Frontal cortex (tissue), 4 donors: ENCODE data around the gene CLDN11. TPM values are rescaled to one million over a fixed set of nuclear protein-coding genes. Genes with fewer than 3 reads are reported as not detected.
A peak's percentile ranks its signal among the peaks of the same experiment; 100 is the strongest.

Experiments
- DNase-seq, 2 donors: peaks; one replicate each; pipeline ENCODE4 v3.0.0; 2012; ENCODE audit warnings: low spot score in 2 of 2
- FAIRE-seq: peaks from 2 replicates; lab custom pipeline; 2012; peaks lifted over from hg19 to GRCh38; lab: Jason Lieb, UNC
- total RNA-seq: library from RNA; depleted of rRNA; stranded (reverse); fragments of >200 nt; gene quantifications from one replicate; pipeline ENCODE4 v1.2.3, GENCODE V29; 2014
- donor health status: control.
- donor health status: control.
- donor health status: control.

CLDN11 gene
- total RNA-seq, 1 donor from 2014 or later: 13.9 TPM

DNA sequence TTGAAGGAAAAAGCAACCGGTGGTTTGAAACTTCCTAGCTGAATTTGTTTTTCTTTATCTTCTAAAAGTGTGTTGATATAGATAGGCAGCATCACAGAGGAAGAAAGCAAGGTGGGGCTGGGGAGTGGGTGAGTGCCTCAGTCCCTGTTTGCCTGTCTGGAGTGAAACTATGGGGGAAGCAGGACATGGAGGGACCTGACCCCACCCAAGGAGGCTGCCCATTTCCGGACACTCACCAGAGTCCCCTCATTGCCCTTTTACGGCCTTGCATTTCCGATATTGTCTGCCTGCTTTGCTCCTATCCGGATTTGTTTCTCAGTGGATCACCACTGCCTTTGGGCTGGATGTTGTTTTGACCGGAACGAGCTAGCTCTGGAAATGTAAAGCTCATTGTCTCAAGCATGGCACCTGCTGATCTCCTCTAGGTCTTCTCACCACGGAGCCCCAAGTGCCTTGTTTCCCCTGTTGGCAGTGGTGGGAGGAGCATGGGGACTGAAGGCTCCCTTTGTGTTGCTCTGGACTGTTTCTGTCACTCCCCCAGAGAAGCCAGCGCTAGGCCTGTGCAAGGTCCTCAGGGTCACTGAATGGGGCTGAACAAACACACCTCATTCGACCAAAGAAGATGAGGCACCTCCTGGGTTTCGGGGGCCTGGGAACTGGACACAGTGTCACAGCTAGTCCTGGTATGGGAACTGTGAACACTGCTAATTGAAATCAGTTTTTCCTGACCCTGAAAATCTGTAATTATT lies 7.0 kb downstream of the CLDN11 start:
- DNase-seq: no peak
- no peak for FAIRE-seq

GRCh38 chr3:170426240-170426797 lies 7.7 kb downstream of the CLDN11 start:
- DNase-seq: no peak
- no peak for FAIRE-seq

DNA sequence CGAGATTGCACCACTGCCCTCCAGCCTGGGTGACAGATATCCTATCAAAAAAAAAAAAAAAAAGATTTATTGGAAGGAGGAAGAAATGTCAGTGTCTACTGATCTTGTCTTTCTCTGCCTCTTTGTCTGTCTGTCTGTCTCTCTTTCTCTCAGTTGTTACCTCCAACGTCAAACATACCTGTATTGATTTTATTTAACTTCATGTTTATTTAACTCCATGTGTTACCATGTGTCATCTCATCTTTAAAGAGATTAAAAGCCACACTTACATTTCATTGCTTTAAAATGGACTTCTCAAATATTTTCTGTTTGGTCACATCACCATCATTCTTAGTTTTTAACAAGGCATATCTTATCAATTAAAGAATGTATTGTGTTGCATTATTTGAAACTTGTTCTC lies 9.4 kb downstream of the CLDN11 start:
- no peak for DNase-seq
- FAIRE-seq: no peak

DNA sequence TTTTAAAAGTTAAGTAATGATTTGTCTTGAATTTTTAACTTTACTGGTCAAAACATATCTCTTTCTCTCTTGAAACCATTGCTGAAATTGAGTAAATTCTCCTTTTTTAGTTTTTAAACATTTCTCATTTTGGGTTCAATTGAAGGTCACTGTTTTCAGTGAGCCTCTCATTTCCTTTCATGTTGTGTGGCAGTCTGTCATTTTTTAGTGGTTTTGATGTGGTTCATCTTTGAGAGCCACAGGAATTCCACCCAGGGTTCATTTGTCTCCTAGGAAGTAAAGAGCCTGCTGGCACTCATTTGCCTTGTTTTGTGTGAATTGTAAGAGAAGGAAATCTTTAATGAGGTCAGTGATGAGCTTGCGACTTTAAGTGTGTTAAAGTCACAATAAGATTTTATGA lies 10.4 kb downstream of the CLDN11 start:
- no peak for DNase-seq
- no peak for FAIRE-seq

GRCh38 chr3:170431054-170431453 lies 12.4 kb downstream of the CLDN11 start:
- no peak for DNase-seq
- no peak for FAIRE-seq

DNA sequence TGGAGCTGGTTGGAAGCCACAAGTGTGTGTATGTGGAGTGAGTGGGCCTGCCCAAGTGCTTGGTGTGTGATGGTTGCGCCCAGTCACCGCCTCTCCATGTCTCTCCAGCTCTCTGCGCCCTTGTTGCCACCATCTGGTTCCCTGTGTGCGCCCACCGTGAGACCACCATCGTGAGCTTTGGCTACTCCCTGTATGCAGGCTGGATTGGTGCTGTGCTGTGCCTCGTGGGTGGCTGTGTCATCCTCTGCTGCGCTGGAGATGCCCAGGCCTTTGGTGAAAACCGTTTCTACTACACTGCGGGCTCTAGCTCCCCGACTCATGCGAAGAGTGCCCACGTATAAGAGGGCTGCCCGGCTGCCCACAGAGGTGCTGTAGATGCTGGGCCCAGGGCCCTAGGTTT lies 13.7 kb downstream of the CLDN11 start:
- DNase-seq (no peak), FAIRE-seq (no peak)

GRCh38 chr3:170436697-170437096 lies 18.0 kb downstream of the CLDN11 start:
- FAIRE-seq (no peak), DNase-seq (no peak)

DNA sequence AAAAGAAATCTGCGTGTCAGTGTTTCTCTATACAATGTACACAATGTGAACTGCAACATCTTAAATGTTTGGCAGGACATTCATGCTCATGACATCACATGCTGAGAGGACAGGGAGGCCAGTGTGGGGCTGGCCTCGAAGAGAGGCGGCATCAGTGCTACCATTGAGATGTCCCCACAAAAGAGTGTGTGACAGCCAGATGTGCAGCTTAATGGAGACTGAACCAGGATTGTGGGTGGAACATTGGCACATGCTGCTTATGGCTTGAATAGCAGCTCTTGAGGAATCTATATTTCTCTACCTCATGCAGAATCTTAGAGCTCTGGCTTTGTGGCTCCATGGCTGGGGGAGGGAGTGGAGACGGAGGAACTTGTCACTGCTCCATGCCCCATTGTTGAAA lies 18.5 kb downstream of the CLDN11 start:
- peak; percentile 51 for FAIRE-seq

GRCh38 chr3:170437696-170438407 lies 19.2 kb downstream of the CLDN11 start:
- DNase-seq (no peak), FAIRE-seq (no peak)

More for the DNA sequence above, 18.5 kb downstream of the CLDN11 start:
- DNase-seq: peak in 1 of 2 donors; percentile 21

DNA sequence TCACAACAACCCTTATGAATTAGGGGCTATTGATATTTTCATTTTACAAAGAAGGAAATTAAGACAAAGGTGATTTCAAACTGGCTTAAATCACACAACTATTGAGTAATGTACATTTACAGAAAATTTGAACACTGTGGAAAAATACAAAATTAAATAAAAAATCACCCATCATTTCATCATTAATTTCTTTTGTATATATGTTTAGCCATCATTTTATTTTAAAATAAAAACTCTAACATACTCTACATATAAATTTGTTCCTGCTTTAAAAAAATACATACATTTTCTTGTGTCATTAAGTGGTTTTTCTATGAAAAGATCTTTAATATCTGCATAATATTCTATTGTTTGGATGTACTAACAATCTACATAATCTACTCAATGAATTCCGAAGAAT lies 20.2 kb downstream of the CLDN11 start:
- DNase-seq (no peak), FAIRE-seq (peak; percentile 89)

- DNase-seq (no peak), FAIRE-seq (no peak)
Measured at GRCh38 chr3:170440344-170440743, 21.7 kb downstream of the CLDN11 start.

GRCh38 chr3:170441412-170441811 lies 22.7 kb downstream of the CLDN11 start:
- no peak for DNase-seq
- no peak for FAIRE-seq

- DNase-seq (no peak), FAIRE-seq (no peak)
Measured at GRCh38 chr3:170442947-170443346, 24.3 kb downstream of the CLDN11 start.

DNA sequence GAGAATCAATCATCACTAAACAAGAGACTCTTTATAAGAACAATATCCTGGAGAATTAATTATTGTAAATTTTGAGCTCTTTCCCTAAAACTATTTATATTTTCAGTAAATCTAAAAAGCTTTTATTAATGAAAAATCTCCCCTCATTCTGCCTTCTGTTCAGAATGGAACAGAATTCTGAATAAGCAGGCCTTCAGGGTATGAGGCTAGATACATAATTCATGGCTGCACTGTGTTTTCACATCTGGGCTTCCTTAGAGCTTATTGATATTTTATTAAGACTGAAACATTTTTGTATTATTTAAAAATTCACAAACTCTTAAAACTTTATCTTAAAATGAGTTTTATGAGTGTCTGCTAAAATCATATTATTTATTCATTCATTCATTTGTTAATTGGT lies 24.8 kb downstream of the CLDN11 start:
- FAIRE-seq (no peak), DNase-seq (no peak)

DNA sequence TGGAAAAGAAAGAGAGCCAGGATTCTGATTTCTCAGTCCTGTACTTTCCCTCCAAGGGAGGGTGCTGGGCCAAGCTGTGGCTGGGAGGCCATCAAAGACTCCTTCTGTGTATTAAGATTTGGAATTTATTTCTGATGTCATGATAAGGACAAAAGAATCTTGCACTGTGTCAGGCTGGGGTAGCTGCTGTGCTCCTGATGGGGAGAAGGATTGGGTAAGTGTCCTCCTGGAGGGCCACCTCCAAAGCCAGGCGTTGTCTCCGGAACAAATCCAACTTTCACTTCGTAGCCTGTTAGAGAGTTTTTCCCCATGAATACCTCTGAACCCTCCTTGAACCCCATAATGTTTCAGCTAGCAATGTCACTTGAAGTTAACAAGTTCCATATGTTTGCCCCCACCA lies 29.9 kb downstream of the CLDN11 start:
- no peak for FAIRE-seq
- DNase-seq: no peak

- FAIRE-seq (peak; percentile 75), DNase-seq (no peak)
Measured at GRCh38 chr3:170450039-170450438, 31.4 kb downstream of the CLDN11 start.

DNA sequence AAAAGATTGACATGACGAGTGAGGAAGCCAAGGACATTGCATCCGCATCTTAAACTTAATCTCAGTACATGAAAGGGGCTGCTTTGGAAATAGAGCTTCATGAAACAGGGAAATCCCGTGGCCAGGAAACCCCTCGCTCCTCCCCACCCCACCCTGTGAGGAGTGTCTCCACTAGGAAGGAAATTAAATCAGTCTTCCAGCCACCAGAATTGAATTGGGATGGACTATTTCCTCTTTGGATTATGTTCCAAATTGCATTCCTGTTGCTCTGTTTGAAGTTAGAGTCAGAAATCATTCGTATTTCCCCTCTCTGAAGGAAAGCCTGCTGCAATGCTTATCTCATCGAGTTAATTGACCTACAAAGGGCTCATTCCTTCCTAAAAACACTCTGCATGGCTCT lies 35.8 kb downstream of the CLDN11 start:
- DNase-seq: no peak
- no peak for FAIRE-seq

DNA sequence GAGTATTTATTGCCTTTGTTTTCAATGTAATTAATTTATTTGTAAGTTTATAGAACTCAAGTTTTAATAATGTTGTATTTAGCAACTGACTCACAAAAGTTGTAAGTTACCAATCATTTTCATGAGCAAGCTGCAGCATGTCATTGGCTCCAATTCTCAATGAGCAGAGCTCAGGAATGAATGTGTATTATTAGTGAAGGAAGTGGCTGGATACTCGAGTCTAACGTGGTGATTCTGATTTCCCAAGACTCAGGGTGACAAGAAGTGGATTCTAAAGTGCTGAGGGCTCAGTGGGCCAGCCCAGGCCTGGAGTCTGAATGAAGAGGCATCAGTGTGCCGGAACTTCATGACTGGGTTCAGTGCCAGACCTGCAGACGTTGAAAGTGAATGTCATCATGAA lies 39.6 kb downstream of the CLDN11 start:
- FAIRE-seq: no peak
- DNase-seq: no peak

GRCh38 chr3:170463011-170463410 lies 44.3 kb downstream of the CLDN11 start:
- DNase-seq (no peak), FAIRE-seq (no peak)

DNA sequence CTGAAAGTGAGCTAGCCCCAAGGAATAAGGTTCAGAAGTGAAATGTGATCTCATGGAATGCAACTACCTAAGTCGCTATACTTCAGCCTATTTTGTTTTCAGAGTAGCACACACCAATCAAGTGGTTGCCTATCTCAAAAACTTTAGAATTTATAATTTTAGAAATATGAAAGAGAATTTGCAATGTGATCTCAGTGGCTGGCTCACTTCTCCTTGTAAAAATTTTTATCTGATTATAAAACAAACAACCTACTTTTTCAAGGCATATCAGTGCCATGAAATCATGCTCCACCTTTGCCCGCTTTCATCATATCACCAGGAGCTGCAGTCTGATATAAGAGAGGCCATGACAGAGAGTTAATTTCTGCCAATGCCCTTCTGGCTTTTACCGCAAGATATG lies 47.3 kb downstream of the CLDN11 start:
- no peak for FAIRE-seq
- no peak for DNase-seq

GRCh38 chr3:170467007-170467406 lies 48.3 kb downstream of the CLDN11 start:
- DNase-seq (no peak), FAIRE-seq (no peak)
